ENCODE results near the gene MYH7.
"Not testable (repeated sequence)": the region's sequence is repeated elsewhere in the genome, so short reads cannot be mapped to it uniquely, and the experiment has no call there.

MYH7 gene

DNA sequence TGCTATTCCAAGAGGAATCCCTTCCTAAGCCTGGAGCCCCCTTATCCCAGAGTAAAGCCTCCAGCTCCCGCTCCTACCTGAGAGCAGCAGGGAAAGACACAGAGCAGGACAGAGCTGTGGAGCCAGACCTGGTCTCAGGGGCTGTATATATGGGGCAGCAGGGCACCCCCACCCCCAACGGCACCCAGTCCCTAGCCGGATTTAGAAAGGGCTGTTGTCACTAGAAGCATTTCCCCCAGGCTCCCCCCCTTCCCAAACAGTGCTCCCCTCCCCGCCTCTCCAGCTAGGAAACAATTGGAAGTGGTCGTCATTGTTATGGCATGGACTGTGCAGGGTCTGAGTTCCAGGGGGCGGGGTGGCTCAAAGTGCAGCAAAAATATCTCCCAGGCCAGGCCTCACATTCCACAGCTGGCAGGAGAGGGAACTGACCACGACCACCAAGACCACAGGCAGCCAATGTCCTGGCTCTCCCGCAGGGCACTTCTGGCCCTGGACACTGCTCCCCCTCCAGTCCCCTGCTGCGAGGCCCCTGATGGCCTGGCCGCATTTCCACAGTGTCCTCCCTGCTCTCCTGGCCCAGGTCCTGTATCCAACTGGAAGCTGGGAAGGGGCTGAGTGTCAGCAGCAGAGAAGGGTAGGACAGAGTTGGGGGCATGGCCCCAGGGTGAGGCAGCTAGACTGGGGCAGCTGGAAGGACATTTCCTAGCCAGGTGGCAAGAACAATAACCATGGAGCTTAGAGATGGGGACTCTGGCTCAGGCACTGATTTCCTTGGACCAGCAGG, at the start of gene MYH7:
MYH7 (minus strand) TSS at position 118 of the 784 bp plus-strand sequence. CDS start 1,928 bp downstream, outside the sequence.
- DNase-seq (ENCODE audit: low read depth in 2 of 2): no peak

DNA sequence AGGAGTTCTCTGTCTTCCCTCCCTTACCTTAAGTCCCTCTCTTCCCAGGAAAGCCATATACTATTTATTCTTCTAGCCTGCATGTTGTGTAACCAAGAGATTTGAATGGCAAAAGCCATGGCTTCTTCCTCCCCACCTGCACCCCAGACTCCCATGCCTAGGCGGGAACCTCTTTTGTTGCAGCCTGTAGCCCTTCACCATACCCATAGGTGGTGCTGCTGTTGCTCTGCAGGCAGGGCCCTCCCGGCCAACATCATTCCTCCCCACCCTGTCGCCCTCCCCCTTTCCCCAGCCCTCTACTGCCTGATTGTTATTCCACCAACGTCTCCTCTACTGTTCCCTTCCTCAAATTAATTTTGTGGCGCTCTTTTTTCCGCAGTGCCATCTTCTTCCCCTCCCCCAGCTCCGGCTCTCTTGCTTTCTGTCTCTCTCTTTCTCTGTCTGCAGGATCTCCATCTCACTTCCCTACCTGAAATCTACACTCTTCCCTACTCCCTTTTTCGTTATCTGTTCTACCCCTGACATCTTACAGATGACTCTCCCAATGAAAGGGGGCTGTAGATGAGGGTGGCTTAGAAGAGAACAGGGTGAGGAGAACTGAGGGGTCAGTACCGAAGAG, 47.9 kb upstream of the MYH7 start:
- DNase-seq (ENCODE audit: low read depth in 2 of 2): no peak

DNA sequence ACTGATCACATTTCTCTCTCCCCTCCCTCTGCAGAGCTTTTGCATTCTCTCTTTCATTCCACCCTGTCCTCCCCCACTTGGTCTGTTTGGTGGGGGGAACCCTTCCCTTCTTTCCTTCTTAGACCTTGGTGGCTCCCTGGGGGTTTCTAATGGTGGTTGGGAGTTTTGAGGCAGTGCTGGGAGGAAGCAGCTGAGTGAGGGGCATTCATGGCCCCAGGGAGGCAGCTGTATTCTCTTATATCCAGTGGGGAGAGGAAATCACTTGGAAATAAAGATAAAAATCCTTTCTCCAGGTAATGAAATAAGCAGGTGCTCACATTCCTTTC, 47.3 kb upstream of the MYH7 start:
- DNase-seq (ENCODE audit: low read depth in 2 of 2): no peak

DNA sequence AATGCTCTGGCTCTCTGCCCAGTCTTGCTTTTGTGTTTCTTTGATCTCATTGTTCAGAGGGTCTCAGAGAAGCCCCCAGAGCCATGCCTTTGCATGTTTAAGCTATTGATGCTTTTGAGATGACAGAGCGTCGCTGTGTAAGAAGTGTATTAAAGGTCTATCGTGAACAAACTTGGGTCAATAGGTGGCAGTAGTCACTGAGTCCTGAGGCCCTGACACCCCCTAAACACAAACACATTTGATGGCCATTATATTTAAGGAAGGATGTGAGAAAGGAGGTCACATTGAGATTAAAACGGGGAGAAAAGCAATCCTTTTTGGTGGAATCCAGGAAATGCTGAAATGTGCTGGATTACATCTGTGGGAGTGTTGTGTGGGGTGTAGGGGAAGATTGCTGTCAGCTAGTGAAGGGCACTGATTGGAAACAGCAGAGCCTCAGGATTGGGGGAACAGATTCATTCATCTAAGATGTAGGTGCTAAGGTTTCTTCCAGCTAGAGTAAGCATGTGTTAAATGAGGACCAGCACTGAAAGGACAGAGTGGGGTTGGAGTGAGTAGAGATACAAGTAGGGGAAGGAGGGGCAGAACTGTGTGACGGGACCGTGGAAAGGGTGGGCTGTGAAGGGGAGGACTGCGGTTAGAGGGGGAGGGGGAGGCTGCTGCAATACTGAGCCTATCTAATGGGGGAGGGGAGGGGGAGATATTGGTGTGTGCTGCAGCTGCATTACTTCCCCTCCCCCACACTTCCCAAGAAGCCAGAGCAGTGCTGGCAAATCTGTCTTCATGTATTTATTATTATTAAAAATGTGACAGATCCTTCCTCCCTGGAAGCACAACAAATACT, 46.7 kb upstream of the MYH7 start:
- no peak for DNase-seq (ENCODE audit: low read depth in 2 of 2)

DNA sequence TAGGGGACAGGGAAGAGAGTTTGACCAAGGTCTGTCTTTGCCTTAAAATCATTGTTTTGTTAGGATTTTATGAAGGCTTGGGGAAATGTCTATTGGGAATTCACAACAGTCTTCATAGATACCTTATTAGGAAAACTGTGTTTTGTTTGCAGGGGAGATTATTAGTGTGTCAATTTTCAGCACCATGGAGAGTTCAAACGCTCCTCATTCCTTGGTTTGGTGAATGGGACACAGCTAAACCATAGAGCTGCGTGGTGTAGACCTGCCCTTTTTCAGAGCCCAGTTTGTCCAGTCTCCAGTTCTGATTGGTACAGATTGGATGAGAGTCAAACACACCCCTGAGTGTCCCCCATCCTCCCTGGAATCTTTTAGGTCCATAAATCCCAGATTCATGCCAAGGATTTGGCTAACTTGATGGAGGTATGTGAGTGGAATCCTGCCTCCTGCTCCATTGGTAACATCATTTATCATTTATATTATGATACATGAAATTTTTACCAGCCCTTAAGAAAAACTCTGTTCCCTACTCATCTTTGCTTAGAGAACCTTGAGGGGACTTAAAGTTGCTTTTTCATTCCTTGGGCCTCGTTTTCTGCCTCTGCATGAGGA, 46.0 kb upstream of the MYH7 start:
- no peak for DNase-seq (ENCODE audit: low read depth in 2 of 2)

DNA sequence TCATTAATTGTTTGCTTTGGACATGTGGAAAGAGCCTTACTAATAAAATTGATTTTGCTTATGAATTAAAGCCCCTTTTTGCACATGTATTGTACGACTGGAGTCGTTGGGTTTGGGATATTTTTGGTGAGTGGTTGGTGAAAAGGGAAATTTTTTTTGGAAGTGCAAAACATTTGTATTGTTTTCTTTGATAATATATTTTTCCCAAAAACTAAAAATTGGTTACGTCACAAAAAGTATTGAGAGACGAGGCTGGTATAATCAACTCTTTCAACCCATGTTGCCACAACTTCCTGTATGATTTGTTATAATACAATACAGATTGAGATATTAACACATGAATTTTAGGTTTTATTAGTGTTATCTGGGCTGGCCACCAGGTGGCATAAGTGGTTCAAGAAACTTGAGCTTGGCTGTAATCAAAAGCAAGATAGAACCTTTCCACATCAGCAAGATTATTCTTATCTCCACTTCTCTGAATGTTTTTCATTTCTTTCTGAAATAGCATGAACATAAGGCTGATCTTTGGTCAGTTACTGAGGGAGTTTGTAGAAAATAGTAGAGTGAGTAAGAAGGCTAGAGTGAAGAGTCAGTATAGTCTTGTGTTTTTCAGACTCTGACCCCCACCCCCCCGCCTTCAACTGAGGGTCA, 42.8 kb upstream of the MYH7 start:
- DNase-seq (ENCODE audit: low read depth in 2 of 2): peak in 1 of 2 donors; percentile 27

GRCh38 chr14:23470947-23471346, 35.5 kb upstream of the MYH7 start:
- DNase-seq (ENCODE audit: low read depth in 2 of 2): no peak

DNA sequence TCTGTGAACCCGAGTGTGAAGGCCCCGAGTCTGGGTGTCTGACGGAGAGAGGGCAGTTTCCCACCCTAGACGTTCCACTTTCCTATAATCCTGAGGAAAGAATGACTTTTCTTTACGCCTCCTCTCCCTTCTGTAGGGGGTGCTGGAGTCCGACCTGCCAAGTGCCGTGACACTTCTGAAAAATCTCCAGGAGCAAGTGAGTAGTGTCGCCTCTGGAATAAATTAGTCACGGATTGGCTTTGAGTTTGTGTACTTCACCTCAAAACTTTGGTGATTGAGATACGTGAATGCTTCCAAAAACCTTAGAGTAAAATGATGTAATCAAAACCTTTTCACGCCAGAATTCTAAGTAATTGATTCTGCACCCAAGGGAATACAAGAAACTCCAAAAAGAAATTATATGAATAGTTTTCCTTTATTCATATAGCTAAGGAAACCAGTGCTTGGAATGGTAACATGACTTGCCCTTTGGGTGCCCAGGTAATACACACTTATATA, 34.5 kb upstream of the MYH7 start:
- DNase-seq (ENCODE audit: low read depth in 2 of 2): no peak

DNA sequence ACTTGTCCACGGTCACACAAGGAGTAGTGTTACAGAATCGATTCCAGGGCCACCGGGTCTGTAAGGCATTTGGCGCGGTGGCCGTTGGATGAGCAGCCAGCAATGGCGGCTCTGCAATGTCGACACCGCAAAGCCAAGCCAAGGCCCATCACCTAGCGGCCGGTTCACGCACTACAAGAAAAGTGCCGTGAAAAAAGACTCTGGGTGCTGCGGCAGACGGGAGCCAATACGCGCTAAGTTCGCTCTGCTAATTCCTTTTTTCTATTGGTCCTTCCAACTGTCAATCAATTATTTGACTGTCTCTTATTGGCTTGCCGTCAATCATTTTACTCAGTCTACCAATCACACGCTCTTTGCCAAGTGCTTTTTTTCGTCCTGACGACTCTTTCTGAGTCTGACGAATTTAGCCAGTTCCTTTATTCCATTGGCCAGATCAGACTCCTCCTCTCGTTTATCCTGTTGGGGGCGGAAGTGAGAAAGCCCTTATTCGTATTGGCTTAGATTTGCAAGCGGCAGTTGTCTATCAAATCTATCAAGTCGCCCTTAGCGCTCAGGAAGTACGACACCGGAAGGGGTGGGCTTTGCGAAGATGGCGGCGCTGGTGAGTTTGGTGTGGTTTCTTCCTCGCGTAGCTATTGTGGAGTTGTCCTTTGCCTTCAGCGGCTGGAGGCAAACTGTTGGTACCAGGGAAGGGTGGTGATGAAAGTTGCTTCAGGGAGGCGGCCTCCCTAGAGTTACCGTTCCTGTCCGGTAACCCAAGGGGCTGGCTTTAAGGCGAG, 33.9 kb upstream of the MYH7 start, which contains the start of gene NGDN:
NGDN (plus strand) TSS at position 577 of the 779 bp plus-strand sequence; CDS start at position 590, 13 bp downstream.
- DNase-seq (ENCODE audit: low read depth in 2 of 2): peak; percentile 82 to 86

DNA sequence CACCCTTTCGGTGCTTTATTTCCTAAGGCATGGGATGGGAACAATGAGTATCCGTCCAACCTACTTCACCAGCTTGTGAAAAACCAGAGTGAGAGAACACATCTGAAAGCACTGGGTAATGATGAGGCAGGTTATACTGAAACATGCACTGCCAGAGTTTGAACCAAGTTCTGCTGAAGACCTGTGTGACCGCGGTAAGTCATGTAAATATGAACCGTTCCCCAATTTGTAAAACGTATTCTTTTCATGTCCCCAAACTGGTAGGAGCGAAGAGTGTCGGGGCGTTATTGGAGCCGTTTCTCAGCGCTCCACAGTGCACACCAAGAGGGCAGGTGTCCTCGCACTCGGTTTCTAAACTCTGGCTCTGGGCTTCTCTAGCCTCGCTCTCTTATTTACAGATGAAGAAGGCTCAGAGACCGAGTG, 33.3 kb upstream of the MYH7 start:
- DNase-seq (ENCODE audit: low read depth in 2 of 2): no peak

- no peak for DNase-seq (ENCODE audit: low read depth in 2 of 2)
These were observed 29.8 kb upstream of the MYH7 start for GRCh38 chr14:23465261-23465660.

DNA sequence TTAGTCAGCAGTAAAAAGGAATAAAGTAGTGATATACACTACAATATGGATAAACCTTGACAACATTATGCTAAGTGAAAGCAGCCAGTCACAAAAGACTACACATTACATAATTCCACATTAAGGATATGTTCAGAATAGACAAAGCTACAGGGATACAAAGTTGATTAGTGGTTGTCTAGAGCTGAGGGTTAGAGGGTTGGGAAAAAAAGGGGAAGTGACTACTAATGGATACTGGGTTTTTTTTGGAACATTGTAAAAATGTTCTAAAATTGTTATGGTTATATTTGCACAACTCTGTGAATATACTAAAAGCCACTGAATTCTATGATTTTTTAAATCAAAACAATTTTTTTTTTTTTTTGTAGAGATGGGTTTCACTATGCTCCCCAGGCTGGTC, 29.2 kb upstream of the MYH7 start:
- DNase-seq (ENCODE audit: low read depth in 2 of 2): no peak

GRCh38 chr14:23460960-23461359, 25.5 kb upstream of the MYH7 start:
- no peak for DNase-seq (ENCODE audit: low read depth in 2 of 2)

DNA sequence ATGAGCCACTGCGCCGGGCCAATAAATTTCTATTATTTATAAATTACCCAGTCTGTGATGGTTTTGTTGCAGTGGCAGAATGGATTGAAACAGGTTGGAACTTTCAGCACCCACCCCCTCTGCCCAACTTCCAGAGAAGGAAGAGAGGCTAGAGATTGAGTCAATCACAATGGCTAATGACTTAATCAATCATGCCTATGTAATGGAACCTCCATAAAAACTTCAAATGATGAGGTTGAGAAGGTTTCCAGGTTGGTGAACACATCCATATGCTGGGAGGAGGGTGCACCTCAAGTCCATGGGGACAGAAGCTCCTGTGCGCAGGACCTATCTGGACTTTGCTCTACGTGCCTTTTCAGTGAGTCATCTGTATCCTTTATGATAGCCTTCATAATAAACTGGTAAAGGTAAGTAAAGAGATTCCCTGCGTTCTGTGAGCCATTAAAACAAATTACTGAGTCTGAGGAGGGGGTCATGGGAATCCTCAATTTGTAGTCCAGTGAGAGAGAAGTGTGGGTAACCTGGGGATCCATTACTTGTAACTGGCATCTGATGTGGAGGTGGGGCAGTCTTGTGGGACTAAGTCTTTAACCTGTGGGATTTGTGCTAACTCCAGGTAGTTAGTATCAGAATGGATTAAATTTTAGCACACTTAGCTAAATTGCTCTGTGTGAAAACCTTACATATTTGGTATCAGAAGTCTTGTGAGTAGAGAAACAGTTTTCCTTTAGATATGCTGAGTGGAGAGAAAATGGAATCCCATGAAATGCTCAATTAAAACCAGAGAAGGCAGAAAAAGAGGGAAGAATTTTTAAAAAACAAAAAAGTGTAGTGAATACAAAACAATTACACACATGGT, 22.4 kb upstream of the MYH7 start:
- DNase-seq (ENCODE audit: low read depth in 2 of 2): no peak

GRCh38 chr14:23456883-23457586, 21.6 kb upstream of the MYH7 start:
- not testable (repeated sequence) for DNase-seq (ENCODE audit: low read depth in 2 of 2)

- DNase-seq (ENCODE audit: low read depth in 2 of 2): no peak
These were observed 19.0 kb upstream of the MYH7 start for GRCh38 chr14:23454445-23454856.

- no peak for DNase-seq (ENCODE audit: low read depth in 2 of 2)
These were observed 16.8 kb upstream of the MYH7 start for GRCh38 chr14:23452237-23452636.

DNA sequence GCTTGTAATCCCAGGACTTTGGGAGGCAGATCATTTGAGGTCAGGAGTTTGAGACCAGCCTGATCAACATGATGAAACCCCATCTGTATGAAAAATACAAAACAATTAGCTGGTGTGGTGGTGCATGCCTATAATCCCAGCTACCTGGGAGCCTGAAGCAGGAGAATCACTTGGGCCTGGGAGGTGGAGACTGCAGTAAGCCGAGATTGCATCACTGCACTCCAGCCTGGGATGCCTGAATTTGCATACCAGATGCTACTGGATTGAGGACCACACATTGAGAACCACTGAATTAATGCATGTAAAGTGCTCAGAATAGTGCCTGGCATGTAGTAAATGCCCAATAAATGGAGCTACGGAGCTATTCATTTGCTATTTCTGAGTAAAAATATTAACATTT, 14.9 kb upstream of the MYH7 start:
- DNase-seq (ENCODE audit: low read depth in 2 of 2): no peak

DNA sequence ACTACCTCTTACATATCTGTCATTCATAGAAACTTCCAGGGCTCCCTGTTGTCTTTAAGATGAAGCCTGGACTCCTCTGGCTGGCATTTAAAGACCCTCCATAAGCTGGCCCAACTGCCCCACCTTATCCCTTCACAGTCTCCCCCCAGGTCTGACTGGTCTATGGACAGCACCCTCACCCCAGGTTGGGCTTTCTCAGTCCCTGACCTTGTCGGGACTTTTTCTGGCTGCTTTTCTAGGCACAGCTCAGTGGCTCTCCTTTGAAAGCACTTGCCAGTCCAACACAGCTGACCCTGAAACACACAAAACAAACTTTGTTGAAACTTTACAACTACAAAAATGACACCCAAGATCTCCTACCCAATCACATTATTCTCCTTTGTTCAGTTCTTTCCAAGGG, 13.9 kb upstream of the MYH7 start:
- DNase-seq (ENCODE audit: low read depth in 2 of 2): no peak
